Smooth muscle cell (in vitro differentiated cells): Measurements from ENCODE around the gene CFTR. TPM values are rescaled to one million over a fixed set of nuclear protein-coding genes. Genes with fewer than 3 reads are reported as not detected.

Experiments
- DNase-seq: peaks from one replicate; lab custom pipeline; 2025; ENCODE audit not compliant: unreplicated experiment; lab: John Stamatoyannopoulos, UW
- H2AFZ ChIP-seq: fragments of 200-600 bp; sonication (generic); 2 replicates; pipeline ENCODE4 v1.6.0; 2016; ENCODE audit warnings: antibody characterized with exemption, low read depth, mild to moderate bottlenecking
- H3F3A ChIP-seq: fragments of 200-600 bp; sonication (generic); 2 replicates; pipeline ENCODE4 v1.6.0; 2017; ENCODE audit warnings: antibody characterized with exemption, low read depth
- H3K27ac ChIP-seq: fragments of 200-600 bp; sonication (generic); 2 replicates; pipeline ENCODE4 v1.5.1; 2016; ENCODE audit warnings: low read depth, mild to moderate bottlenecking
- H3K27me3 ChIP-seq: fragments of 200-600 bp; sonication (generic); 2 replicates; pipeline ENCODE4 v1.6.1; 2016; ENCODE audit warnings: low read depth, mild to moderate bottlenecking
- H3K36me3 ChIP-seq: fragments of 200-600 bp; sonication (generic); 2 replicates; pipeline ENCODE4 v1.5.1; 2016; ENCODE audit warnings: low read depth
- H3K4me1 ChIP-seq: fragments of 200-600 bp; sonication (generic); 2 replicates; pipeline ENCODE4 v1.5.1; 2016; ENCODE audit warnings: low read depth
- H3K4me2 ChIP-seq: fragments of 200-600 bp; sonication (generic); 2 replicates; pipeline ENCODE4 v1.6.0; 2016; ENCODE audit warnings: mild to moderate bottlenecking
- H3K4me3 ChIP-seq: fragments of 200-600 bp; sonication (generic); 2 replicates; pipeline ENCODE4 v1.5.1; 2016; ENCODE audit warnings: mild to moderate bottlenecking
- H3K79me2 ChIP-seq: fragments of 200-600 bp; sonication (generic); 2 replicates; pipeline ENCODE4 v1.6.0; 2016; ENCODE audit warnings: low read depth, mild to moderate bottlenecking
- H3K9ac ChIP-seq: fragments of 200-600 bp; sonication (generic); 2 replicates; pipeline ENCODE4 v1.6.0; 2016; ENCODE audit warnings: low read depth
- H3K9me3 ChIP-seq: fragments of 200-600 bp; sonication (generic); replicated peaks from 2 replicates; pipeline ENCODE4 v1.5.1; 2016; ENCODE audit warnings: low read depth
- H4K20me1 ChIP-seq: fragments of 200-600 bp; sonication (generic); 2 replicates; pipeline ENCODE4 v1.6.0; 2016; ENCODE audit warnings: low read depth
- WGBS: methylation state at CpG from one replicate; pipeline ENCODE4 v1.1.7; 2016; ENCODE audit warnings: low lambda C conversion rate; 5-methylcytosine and 5-hydroxymethylcytosine counted together
- polyA plus RNA-seq: library from polyadenylated mRNA; unstranded; fragments of >200 nt; fragmentation: Nextera tagmentation; extraction: Ambion mirVana; gene quantifications from 2 replicates; pipeline ENCODE4 v1.2.1, GENCODE V29; 2016
- total RNA-seq: library from RNA; depleted of rRNA; stranded (reverse); fragments of >200 nt; gene quantifications from 2 replicates; pipeline ENCODE4 v1.2.3, GENCODE V29; 2014
- TF ChIP-seq, protein P1 (sequence below): fragments of 200-600 bp; sonication (generic); IDR thresholded peaks from 2 replicates; pipeline ENCODE4 v1.5.1; 2017; ENCODE audit warnings: borderline replicate concordance, mild to moderate bottlenecking, antibody characterized with exemption; ENCODE audit not compliant: insufficient read depth, poor library complexity, severe bottlenecking

The CFTR gene
- total and polyA plus RNA-seq, 2 experiments from 2014 or later, result 0.53 to 1.6 TPM

DNA sequence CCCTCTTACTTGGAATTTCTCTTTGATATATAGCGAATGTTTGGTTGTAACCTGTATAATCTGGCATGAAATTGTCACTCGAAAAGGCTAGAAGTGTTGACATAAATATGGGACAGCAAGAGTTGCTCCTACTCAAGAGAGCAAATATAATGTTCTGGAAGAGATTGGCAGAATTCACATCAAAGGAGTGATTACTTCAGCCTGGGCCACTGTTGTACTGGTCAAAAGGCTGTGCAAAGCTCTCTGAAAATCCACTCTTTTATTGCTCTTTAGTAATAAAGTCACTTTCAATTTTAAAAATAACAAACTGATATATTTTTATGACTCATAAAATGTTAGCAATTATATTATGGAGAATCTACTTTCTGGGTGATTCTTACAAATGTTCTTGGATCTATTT is 58.2 kb downstream of the CFTR start:
- H2AFZ ChIP-seq, result no peak overlapping the region
- TF ChIP-seq, protein P1, sequence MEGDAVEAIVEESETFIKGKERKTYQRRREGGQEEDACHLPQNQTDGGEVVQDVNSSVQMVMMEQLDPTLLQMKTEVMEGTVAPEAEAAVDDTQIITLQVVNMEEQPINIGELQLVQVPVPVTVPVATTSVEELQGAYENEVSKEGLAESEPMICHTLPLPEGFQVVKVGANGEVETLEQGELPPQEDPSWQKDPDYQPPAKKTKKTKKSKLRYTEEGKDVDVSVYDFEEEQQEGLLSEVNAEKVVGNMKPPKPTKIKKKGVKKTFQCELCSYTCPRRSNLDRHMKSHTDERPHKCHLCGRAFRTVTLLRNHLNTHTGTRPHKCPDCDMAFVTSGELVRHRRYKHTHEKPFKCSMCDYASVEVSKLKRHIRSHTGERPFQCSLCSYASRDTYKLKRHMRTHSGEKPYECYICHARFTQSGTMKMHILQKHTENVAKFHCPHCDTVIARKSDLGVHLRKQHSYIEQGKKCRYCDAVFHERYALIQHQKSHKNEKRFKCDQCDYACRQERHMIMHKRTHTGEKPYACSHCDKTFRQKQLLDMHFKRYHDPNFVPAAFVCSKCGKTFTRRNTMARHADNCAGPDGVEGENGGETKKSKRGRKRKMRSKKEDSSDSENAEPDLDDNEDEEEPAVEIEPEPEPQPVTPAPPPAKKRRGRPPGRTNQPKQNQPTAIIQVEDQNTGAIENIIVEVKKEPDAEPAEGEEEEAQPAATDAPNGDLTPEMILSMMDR, result no peak
- WGBS, result 92% methylated on average over 2 of the region's 2 CpGs
- H3K36me3 ChIP-seq, result no peaks in the 10 kb centered on the region
- H3K27ac ChIP-seq, result no peak overlapping the region
- H3F3A ChIP-seq, result no peaks in the 10 kb centered on the region
- H3K27me3 ChIP-seq, result no peaks in the 10 kb centered on the region
- H3K79me2 ChIP-seq, result no peaks in the 10 kb centered on the region
- no peaks in the 10 kb centered on the region for H3K9me3 ChIP-seq
- H3K4me2 ChIP-seq, result no peak overlapping the region
- H3K4me1 ChIP-seq, result no peaks in the 10 kb centered on the region
- no peak overlapping the region for H3K4me3 ChIP-seq
- no peaks in the 10 kb centered on the region for H4K20me1 ChIP-seq
- DNase-seq, result no peak
- H3K9ac ChIP-seq, result no peak overlapping the region

DNA sequence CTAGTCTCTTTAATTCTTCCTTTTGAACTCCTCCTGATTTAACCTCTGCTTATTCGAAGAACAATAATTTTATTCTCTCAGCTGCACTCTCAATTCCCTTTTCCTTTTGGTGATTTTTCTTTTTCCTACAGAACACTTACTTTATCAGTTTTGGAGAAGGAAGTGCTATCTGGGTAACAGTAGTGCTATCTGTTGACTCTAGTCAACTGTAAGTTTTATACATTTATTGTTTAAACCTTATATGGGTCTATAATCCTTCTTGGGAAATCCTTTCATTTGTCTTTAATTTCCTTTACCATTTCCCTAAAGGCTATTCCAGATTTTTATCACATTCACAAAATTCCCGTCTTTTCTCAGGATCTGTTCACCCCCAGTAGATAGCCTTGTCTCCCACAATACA is 64.2 kb downstream of the CFTR start:
- DNase-seq, result no peak
- no peaks in the 10 kb centered on the region for H3F3A ChIP-seq
- H3K9ac ChIP-seq, result no peak overlapping the region
- no peak overlapping the region for H2AFZ ChIP-seq
- H3K4me3 ChIP-seq, result no peak overlapping the region
- no peaks in the 10 kb centered on the region for H3K9me3 ChIP-seq
- no peak overlapping the region for H3K27ac ChIP-seq
- no peaks in the 10 kb centered on the region for H3K79me2 ChIP-seq
- TF ChIP-seq, protein P1, result no peak
- H3K4me2 ChIP-seq, result no peak overlapping the region
- 95% methylated on average over 2 of the region's 2 CpGs for WGBS
- peaks cover 3% of the 10 kb centered on the region for H3K4me1 ChIP-seq
- no peaks in the 10 kb centered on the region for H3K27me3 ChIP-seq
- no peaks in the 10 kb centered on the region for H4K20me1 ChIP-seq
- no peaks in the 10 kb centered on the region for H3K36me3 ChIP-seq

DNA sequence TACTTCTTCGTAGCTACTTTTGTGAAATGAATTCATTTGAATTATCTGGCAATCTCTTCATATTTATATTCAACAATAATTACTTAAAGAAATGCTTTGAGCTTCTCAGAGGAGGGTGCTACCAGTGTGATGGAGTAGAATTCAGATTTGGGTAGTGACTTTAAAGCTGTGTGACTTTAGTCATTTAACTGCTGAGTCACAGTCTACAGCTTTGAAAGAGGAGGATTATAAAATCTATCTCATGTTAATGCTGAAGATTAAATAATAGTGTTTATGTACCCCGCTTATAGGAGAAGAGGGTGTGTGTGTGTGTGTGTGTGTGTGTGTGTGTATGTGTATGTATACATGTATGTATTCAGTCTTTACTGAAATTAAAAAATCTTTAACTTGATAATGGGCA is 68.2 kb downstream of the CFTR start:
- H3K4me1 ChIP-seq, result peaks cover 3% of the 10 kb centered on the region
- H3K79me2 ChIP-seq, result no peaks in the 10 kb centered on the region
- no peaks in the 10 kb centered on the region for H3F3A ChIP-seq
- no peak for DNase-seq
- no peak overlapping the region for H3K27ac ChIP-seq
- TF ChIP-seq, protein P1, result no peak
- WGBS, result 69% methylated on average over 2 of the region's 2 CpGs
- H3K4me2 ChIP-seq, result no peak overlapping the region
- no peak overlapping the region for H3K9ac ChIP-seq
- no peak overlapping the region for H2AFZ ChIP-seq
- no peaks in the 10 kb centered on the region for H3K27me3 ChIP-seq
- no peaks in the 10 kb centered on the region for H3K36me3 ChIP-seq
- no peaks in the 10 kb centered on the region for H4K20me1 ChIP-seq
- no peaks in the 10 kb centered on the region for H3K9me3 ChIP-seq
- no peak overlapping the region for H3K4me3 ChIP-seq

DNA sequence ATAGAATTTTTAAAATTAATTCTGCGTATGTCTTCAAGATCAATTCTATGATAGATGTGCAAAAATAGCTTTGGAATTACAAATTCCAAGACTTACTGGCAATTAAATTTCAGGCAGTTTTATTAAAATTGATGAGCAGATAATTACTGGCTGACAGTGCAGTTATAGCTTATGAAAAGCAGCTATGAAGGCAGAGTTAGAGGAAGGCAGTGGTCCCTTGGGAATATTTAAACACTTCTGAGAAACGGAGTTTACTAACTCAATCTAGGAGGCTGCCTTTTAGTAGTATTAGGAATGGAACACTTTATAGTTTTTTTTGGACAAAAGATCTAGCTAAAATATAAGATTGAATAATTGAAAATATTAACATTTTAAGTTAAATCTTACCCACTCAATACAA is 70.8 kb downstream of the CFTR start:
- Histone ChIP-seq H3K79me2 (no peaks in the 10 kb centered on the region), H3F3A (no peaks in the 10 kb centered on the region), H2AFZ (no peak overlapping the region), H4K20me1 (no peaks in the 10 kb centered on the region), H3K27me3 (no peaks in the 10 kb centered on the region), H3K9me3 (no peaks in the 10 kb centered on the region), H3K4me1 (peaks cover 3% of the 10 kb centered on the region), H3K4me2 (no peak overlapping the region), H3K9ac (no peak overlapping the region), H3K4me3 (no peak overlapping the region), H3K36me3 (no peaks in the 10 kb centered on the region), H3K27ac (no peak overlapping the region)
- WGBS, result 65% methylated on average over 2 of the region's 2 CpGs
- no peak for DNase-seq
- TF ChIP-seq, protein P1, result no peak
